Suprapubic skin (tissue), 3 donors: Measurements from ENCODE around the gene MNS1.

Source experiments
- CTCF ChIP-seq, 2 donors: fragments of 200-600 bp in 1 of 2; fragments of 450-650 bp in 1 of 2; sonication (generic) in 1 of 2; IDR thresholded peaks; one replicate each; pipeline ENCODE4 v1.5.1; 2016 to 2019; ENCODE audit warnings: antibody characterized with exemption in 2 of 2, mild to moderate bottlenecking in 1 of 2, moderate library complexity in 1 of 2
- POLR2AphosphoS5 ChIP-seq, 3 donors: sonication (generic); formaldehyde crosslinking; IDR thresholded peaks; one replicate each; pipeline ENCODE4 v1.6.1; 2017; ENCODE audit warnings: antibody characterized with exemption in 3 of 3

- TF ChIP-seq CTCF (IDR thresholded peaks at IDR 0.05), result no peak
- TF ChIP-seq POLR2AphosphoS5 (IDR thresholded peaks at IDR 0.05), result no peak
Measured at GRCh38 chr15:56410721-56411120, 54.2 kb downstream of the MNS1 start.
